ENCODE data around the gene TSGA10.
"Not testable (repeated sequence)": the region's sequence is repeated elsewhere in the genome, so short reads cannot be mapped to it uniquely, and the experiment has no call there.

The TSGA10 gene

GRCh38 chr2:99066075-99066958 is 88.4 kb downstream of the TSGA10 start:
- DNase-seq = peak in 1 of 2 donors; percentile 58

- not testable (repeated sequence) for DNase-seq
Measured at GRCh38 chr2:99049187-99049586, 105.6 kb downstream of the TSGA10 start.

GRCh38 chr2:99040736-99041300 is 113.9 kb downstream of the TSGA10 start:
- DNase-seq = not testable (repeated sequence)

- no peak for DNase-seq
Measured at GRCh38 chr2:99035920-99036319, 118.8 kb downstream of the TSGA10 start.

GRCh38 chr2:99032786-99033185 is 122.0 kb downstream of the TSGA10 start:
- no peak for DNase-seq

- no peak for DNase-seq
Measured at GRCh38 chr2:99032001-99032400, 122.7 kb downstream of the TSGA10 start.

GRCh38 chr2:99031481-99031880 is 123.3 kb downstream of the TSGA10 start:
- no peak for DNase-seq

GRCh38 chr2:99028558-99028957 is 126.2 kb downstream of the TSGA10 start:
- no peak for DNase-seq

- DNase-seq = no peak
Measured at GRCh38 chr2:99027856-99028255, 126.9 kb downstream of the TSGA10 start.

- DNase-seq = no peak
Measured at GRCh38 chr2:99000708-99001107, 154.0 kb downstream of the TSGA10 start.

- DNase-seq = not testable (repeated sequence)
Measured at GRCh38 chr2:98988695-98989094, 166.0 kb downstream of the TSGA10 start.

- DNase-seq = no peak
Measured at GRCh38 chr2:98985905-98986666, 168.7 kb downstream of the TSGA10 start.

- DNase-seq = no peak
Measured at GRCh38 chr2:98975611-98976010, 179.1 kb downstream of the TSGA10 start.

- DNase-seq = no peak
Measured at GRCh38 chr2:98972582-98973167, 182.1 kb downstream of the TSGA10 start.

GRCh38 chr2:98959810-98960507 is 194.8 kb downstream of the TSGA10 start:
- no peak for DNase-seq

GRCh38 chr2:98952966-98953365 is 201.8 kb downstream of the TSGA10 start:
- DNase-seq = no peak

- DNase-seq = no peak
Measured at GRCh38 chr2:98948956-98949739, 205.6 kb downstream of the TSGA10 start.

GRCh38 chr2:98947554-98947953 is 207.2 kb downstream of the TSGA10 start:
- DNase-seq = no peak

Measured in CD4-positive, alpha-beta T cell treated with Interleukin-4 for 1 hour (primary cell).